Body of pancreas (tissue), 4 donors: Measurements from ENCODE around the gene CENPH.

Experiments
- CTCF ChIP-seq, 7 experiments: fragments of 450-650 bp in 4 of 7; fragments of 200-600 bp in 3 of 7; sonication (generic) in 3 of 7; IDR thresholded peaks; one replicate each; pipeline ENCODE4 v1.5.1; 2016 to 2019; ENCODE audit warnings: antibody characterized with exemption in 7 of 7
- POLR2A ChIP-seq, 3 donors: fragments of 450-650 bp; IDR thresholded peaks; one replicate each; pipeline ENCODE4 v1.6.1; 2016; ENCODE audit warnings: antibody characterized with exemption in 3 of 3, mild to moderate bottlenecking in 2 of 3

GRCh38 chr5:69217548-69218526 lies 28.5 kb downstream of the CENPH start:
- peak in 5 of 7 experiments; percentile 19 to 57 (median 46) for TF ChIP-seq CTCF (IDR thresholded peaks at IDR 0.05)
- TF ChIP-seq POLR2A (IDR thresholded peaks at IDR 0.05) = peak; percentile 75 to 91 (median 91)
